Prostate gland (tissue), 2 donors: ENCODE results near the gene PHKB.

ENCODE experiments used
- CTCF ChIP-seq, 4 experiments: fragments of 200-600 bp in 2 of 4; fragments of 450-650 bp in 2 of 4; sonication (generic) in 2 of 4; IDR thresholded peaks; 1 replicate in 3 of 4; 2 replicates in 1 of 4; pipeline ENCODE4 v1.5.1; 2016 to 2019; ENCODE audit warnings: antibody characterized with exemption in 4 of 4, mild to moderate bottlenecking in 2 of 4, moderate library complexity in 2 of 4
- POLR2AphosphoS5 ChIP-seq: sonication (generic); formaldehyde crosslinking; IDR thresholded peaks from one replicate; pipeline ENCODE4 v1.6.1; 2017; ENCODE audit warnings: antibody characterized with exemption

- TF ChIP-seq CTCF (IDR thresholded peaks at IDR 0.05) (no peak), POLR2AphosphoS5 (no peak)
Observed at GRCh38 chr16:47716571-47716970, 255.4 kb downstream of the PHKB start.
